Activated T-helper 2 cell treated with anti-CD3 and anti-CD28 coated beads, Interferon-gamma antibody, Interleukin-2, Interleukin-4, amounts not matched to agents 10 μg/mL and 5 μg/mL and 100 μg/mL, durations not matched to agents 14 hours and 24 hours and 36 hours (primary cell): Measurements from ENCODE around the gene TEX13C. TPM values are rescaled to one million over a fixed set of nuclear protein-coding genes. Genes with fewer than 3 reads are reported as not detected.
"Not testable (repeated sequence)": the region's sequence is repeated elsewhere in the genome, so short reads cannot be mapped to it uniquely, and the experiment has no call there.

ENCODE experiments used
- DNase-seq: peaks from one replicate; pipeline ENCODE4 v3.0.0; 2021; ENCODE audit warnings: low spot score
- H3K27ac Mint-ChIP-seq: one replicate; pipeline ENCODE4 v1.8.0; 2021; ENCODE audit warnings: mixed read lengths
- H3K27me3 Mint-ChIP-seq: one replicate; pipeline ENCODE4 v1.8.0; 2021; ENCODE audit warnings: low read depth, mixed read lengths
- H3K36me3 Mint-ChIP-seq: one replicate; pipeline ENCODE4 v1.8.0; 2021; ENCODE audit warnings: low read depth, mixed read lengths
- H3K4me1 Mint-ChIP-seq: one replicate; pipeline ENCODE4 v1.8.0; 2021; ENCODE audit warnings: low read depth, mixed read lengths
- H3K4me3 Mint-ChIP-seq: one replicate; pipeline ENCODE4 v1.8.0; 2021; ENCODE audit warnings: low read depth, mild to moderate bottlenecking, moderate library complexity, mixed read lengths
- H3K9me3 Mint-ChIP-seq: one replicate; pipeline ENCODE4 v1.8.0; 2021; ENCODE audit warnings: mixed read lengths
- intact Hi-C: fragments of 100-400 bp; cut with micrococcal nuclease; formaldehyde crosslinking; loops from one replicate; pipeline ENCODE4 v1.15.1; 2023
- total RNA-seq: library from RNA; stranded (reverse); gene quantifications from 2 replicates; pipeline ENCODE4 v1.2.3, GENCODE V29; 2022

TEX13C gene
- total RNA-seq = not detected in 2 replicates

DNA sequence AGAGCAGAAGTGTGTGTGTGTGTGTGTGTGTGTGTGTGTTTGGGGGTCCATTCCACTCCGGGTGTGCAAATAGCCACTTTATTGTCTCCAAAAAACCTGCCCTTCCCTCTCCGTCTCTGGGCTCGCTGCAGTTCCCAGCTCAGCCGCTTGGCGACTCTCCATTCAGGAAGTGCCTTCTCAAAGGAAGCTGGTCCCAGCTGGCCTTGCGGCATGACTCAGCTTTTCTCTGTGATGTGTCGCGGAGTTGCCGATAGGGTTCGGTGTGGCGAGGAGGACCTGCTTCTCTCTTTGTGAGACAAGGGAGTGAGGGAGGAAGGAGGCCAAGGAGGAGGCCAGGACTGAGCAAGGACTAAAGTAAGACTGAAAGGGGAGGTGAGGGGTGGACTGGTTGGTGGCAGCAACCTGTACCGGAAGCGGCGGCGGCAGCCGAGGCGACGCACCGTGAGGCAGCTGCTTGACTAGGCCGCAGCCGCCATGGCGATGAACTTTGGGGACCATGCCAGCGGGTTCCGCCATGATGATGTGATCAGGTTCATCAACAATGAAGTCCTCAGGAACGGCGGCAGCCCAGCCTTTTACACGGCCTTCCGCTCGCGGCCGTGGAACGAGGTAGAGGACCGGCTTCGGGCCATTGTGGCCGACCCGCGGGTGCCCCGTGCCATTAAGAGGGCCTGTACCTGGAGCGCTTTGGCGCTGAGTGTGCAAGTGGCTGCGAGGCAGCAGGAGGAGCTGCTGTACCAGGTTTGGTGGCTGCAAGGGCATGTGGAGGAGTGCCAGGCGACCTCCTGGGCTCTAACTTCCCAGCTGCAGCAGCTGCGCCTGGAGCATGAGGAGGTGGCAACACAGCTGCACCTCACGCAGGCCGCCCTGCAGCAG, at the start of gene TEX13C:
Gene TEX13C (plus strand): TSS at position 226 of the 876 bp plus-strand sequence. CDS start 249 bp downstream, at position 475.
- no peak within 1 kb of the TSS for H3K4me3 Mint-ChIP-seq
- intact Hi-C loops = no loop called here
- peaks cover 3% of the 10 kb centered on the region for H3K27me3 Mint-ChIP-seq
- no peaks in the 10 kb centered on the region for H3K36me3 Mint-ChIP-seq
- DNase-seq = no peak
- no peaks in the 10 kb centered on the region for H3K4me1 Mint-ChIP-seq
- H3K9me3 Mint-ChIP-seq = no peaks in the 10 kb centered on the region
- H3K27ac Mint-ChIP-seq = no peak within 1 kb of the TSS

DNA sequence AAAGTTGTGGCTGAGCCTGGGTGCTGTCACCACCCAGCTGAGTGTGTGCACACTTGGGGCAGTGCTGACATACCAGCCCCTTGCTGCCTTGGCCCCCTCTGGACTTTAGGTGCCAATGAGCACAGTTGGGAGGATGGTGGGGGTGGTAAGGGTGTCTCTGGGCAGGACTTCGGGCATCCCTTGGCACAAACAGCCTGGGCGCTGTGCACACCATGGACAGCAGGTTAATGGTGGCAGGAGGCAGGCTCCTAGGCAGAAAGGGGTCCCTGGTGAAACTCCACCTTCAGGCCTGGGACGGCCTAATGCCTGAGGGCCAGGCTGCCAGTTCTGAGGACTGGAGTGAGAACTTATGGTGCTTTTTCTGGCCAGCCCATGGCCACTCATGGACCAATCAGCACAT, 32.4 kb upstream of the TEX13C start:
- H3K9me3 Mint-ChIP-seq = no peaks in the 10 kb centered on the region
- no peaks in the 10 kb centered on the region for H3K36me3 Mint-ChIP-seq
- intact Hi-C loops = no loop called here
- no peak for DNase-seq
- H3K27ac Mint-ChIP-seq = no peak overlapping the region
- H3K4me3 Mint-ChIP-seq = no peak overlapping the region
- no peaks in the 10 kb centered on the region for H3K4me1 Mint-ChIP-seq
- H3K27me3 Mint-ChIP-seq = no peaks in the 10 kb centered on the region

DNA sequence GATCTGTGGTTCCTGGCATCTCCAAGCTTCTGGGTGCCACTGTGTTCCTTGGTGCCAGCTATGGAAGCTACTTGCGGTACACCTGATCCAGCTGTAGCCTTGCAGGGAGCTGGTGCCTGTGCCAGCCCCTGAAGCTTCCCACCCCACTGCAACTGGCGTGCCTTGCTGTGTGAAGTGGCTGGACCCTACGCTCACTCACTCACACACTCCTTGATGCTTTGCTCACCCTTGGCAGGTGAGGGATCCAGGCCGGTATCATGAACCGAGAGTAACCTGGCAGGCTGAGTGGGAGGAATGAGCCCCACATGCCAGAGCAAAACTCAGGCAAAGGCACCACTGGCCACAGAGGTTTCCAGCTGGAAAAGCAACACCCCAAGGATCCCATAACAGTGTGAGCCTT, 31.3 kb upstream of the TEX13C start:
- intact Hi-C loops = no loop called here
- H3K36me3 Mint-ChIP-seq = no peaks in the 10 kb centered on the region
- no peak overlapping the region for H3K4me3 Mint-ChIP-seq

DNA sequence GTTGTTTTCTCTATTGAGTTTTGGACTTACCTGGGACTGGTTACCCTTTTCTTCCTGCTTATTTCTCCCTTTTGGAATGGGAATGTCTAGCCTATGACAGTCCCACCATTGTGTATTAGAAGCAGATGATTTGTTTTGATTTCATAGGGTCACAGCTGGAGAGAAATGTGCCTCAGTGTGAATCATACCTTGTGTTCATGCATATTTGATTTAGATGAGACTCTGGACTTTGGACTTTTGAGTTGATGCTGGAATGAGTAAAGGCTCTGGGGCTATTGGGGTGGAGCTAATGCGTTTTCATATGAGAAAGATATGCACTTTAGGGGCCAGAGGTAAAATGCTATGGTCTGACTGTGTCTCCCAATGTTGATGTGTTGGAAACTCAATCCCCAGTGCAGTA, 30.5 kb upstream of the TEX13C start:
- Mint-ChIP-seq H3K4me3 (no peak overlapping the region), H3K9me3 (no peaks in the 10 kb centered on the region), H3K27ac (no peak overlapping the region), H3K27me3 (no peaks in the 10 kb centered on the region), H3K4me1 (peaks cover 10% of the 10 kb centered on the region), H3K36me3 (no peaks in the 10 kb centered on the region)
- intact Hi-C loops = no loop called here
- DNase-seq = no peak

More for the DNA sequence above, 31.3 kb upstream of the TEX13C start:
- no peak for DNase-seq
- Mint-ChIP-seq H3K4me1 (peaks cover 2% of the 10 kb centered on the region), H3K9me3 (no peaks in the 10 kb centered on the region), H3K27me3 (no peaks in the 10 kb centered on the region), H3K27ac (no peak overlapping the region)

DNA sequence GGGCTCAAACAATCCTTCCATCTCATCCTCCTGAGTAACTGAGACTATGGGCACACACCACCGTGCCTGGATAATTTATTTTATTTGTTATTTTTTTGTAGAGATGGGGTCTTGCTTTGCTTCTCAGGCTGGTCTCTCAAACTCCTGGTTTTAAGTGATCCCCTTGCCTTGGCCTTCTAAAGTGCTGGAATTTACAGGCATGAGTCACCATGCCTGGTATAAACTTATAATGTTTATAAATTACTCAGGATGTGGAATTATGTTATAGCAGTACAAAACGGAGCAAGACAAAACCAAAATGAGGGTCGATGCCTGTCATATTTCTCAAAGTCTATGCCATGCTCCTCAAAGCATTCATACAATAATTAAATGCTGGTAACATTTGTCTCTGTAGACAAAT, 29.8 kb upstream of the TEX13C start:
- Mint-ChIP-seq H3K4me1 (peaks cover 17% of the 10 kb centered on the region), H3K4me3 (no peak overlapping the region), H3K27me3 (no peaks in the 10 kb centered on the region), H3K27ac (no peak overlapping the region), H3K9me3 (no peaks in the 10 kb centered on the region), H3K36me3 (no peaks in the 10 kb centered on the region)
- intact Hi-C loops = loop anchor here (10.0 kb wide), 3 partner anchors 85 to 1075 kb away; partner anchors contain the start of gene SH2D1A
- no peak for DNase-seq

DNA sequence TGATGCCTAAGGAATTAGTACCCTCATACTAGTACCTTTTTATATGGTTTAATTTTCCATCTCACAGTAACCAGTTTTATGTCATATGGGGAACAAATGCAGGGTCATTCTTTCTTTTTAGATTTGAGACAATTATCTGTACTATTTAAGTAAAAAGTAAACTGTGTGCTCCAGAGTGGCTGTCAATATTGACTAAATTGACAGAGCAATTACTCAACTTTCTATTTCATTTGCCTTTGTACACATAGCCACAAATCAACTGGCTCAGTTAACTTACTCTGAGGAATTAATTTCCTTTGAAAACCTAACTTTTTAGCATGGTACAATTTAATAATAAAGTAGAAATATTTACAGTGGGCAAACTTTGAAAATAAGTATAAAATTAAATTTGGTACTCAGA, 28.5 kb upstream of the TEX13C start:
- no peaks in the 10 kb centered on the region for H3K9me3 Mint-ChIP-seq
- no peaks in the 10 kb centered on the region for H3K27me3 Mint-ChIP-seq
- no peak overlapping the region for H3K4me3 Mint-ChIP-seq
- H3K27ac Mint-ChIP-seq = no peak overlapping the region
- DNase-seq = no peak
- H3K4me1 Mint-ChIP-seq = peaks cover 21% of the 10 kb centered on the region
- no peaks in the 10 kb centered on the region for H3K36me3 Mint-ChIP-seq
- intact Hi-C loops = loop anchor here (10.0 kb wide), 3 partner anchors 86 to 1076 kb away; partner anchors contain the start of gene SH2D1A

DNA sequence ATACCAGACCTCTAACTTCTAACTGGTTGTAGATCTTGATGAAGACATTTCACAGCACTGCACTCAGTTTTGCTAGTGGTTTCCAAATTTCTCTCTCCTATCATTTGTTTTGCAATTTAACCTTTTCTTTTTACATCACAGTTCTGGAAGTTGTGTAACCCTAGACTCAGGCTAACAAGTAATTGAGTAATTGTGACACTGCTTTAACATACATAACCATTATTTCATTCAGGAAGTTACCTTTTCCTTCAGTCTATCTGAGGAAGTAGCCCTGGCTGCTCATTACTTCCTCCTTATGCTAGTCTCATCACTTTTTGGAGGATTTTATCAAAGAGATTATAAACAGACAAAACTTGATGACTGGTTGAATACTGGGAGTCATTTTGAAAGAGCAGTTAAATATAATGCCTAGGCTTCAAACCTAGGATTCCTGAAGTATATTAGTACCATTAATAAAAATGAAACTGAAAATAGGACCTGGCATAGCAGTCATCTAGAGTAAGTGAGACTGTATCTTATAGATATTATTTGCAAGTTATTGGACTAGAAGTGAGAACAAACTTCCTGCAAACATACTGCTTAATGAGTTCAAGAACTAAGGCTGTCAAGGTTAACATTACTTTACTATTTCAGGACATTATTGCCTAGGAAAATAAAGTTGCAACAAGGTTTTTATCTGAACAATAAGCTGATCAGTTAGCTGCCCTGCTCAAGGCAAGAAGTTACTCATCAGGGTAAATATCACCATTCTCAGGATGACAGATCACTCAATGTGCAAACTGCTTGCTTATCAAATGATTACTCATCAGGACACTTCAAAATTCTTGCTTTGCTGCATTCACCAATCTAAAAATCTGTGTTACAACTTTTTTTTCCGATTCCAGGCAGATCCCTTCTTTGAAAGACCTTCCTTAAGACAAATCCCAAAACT, 25.6 kb upstream of the TEX13C start:
- H3K9me3 Mint-ChIP-seq = no peaks in the 10 kb centered on the region
- DNase-seq = no peak
- peaks cover 21% of the 10 kb centered on the region for H3K4me1 Mint-ChIP-seq
- no peaks in the 10 kb centered on the region for H3K36me3 Mint-ChIP-seq
- no peaks in the 10 kb centered on the region for H3K27me3 Mint-ChIP-seq
- intact Hi-C loops = loop anchor here (1.0 to 10.0 kb wide), 4 partner anchors 14 to 1079 kb away; partner anchors contain the start of gene SH2D1A
- peak overlapping the region; percentile 81 for H3K27ac Mint-ChIP-seq
- no peak overlapping the region for H3K4me3 Mint-ChIP-seq

DNA sequence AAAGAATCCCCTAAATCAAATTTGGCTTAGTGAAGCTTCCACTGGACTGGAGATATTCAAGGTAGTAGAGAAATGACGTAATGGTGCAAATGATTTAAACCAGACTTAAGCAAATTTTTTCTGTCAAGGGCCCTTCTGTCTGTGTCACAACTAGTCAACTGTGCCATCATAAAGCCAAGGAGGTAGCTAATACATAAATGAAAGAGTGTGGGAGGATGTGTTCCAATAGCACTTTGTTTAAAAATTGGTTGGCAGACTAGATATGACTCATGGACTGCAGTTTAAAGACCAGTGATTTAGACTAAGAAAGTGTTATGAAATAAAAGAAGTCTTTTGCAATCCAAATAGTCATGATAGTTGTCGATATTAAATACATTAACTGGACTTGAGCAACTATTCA, 24.3 kb upstream of the TEX13C start:
- no peak for DNase-seq
- no peaks in the 10 kb centered on the region for H3K36me3 Mint-ChIP-seq
- H3K4me3 Mint-ChIP-seq = no peak overlapping the region
- H3K27ac Mint-ChIP-seq = peak overlapping the region; percentile 81
- no peaks in the 10 kb centered on the region for H3K27me3 Mint-ChIP-seq
- intact Hi-C loops = loop anchor here (1.0 to 10.0 kb wide), 4 partner anchors 91 to 1081 kb away; partner anchors contain the start of gene SH2D1A
- peaks cover 21% of the 10 kb centered on the region for H3K4me1 Mint-ChIP-seq
- H3K9me3 Mint-ChIP-seq = no peaks in the 10 kb centered on the region

DNA sequence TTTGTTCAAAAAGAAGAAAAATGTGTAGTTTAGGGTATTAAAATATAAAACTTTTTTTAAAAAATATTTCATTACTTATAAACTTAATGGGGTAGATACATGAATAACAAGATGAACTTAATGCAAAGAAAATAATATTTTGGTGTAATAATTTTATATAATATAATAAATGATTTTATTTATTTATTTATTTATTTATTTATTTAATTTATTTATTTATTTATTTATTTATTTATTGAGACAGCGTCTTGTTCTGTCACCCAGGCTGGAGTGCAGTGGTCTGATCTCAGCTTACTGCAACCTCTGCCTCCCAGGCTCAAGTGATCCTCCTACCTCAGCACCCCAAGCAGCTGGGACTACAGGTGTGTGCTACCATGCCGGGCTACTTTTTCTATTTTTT, 20.8 kb upstream of the TEX13C start:
- no peaks in the 10 kb centered on the region for H3K9me3 Mint-ChIP-seq
- no peaks in the 10 kb centered on the region for H3K27me3 Mint-ChIP-seq
- H3K36me3 Mint-ChIP-seq = no peaks in the 10 kb centered on the region
- no peak overlapping the region for H3K4me3 Mint-ChIP-seq
- no peak for DNase-seq
- no peak overlapping the region for H3K27ac Mint-ChIP-seq
- H3K4me1 Mint-ChIP-seq = peaks cover 14% of the 10 kb centered on the region
- intact Hi-C loops = loop anchor here (10.0 kb wide), 3 partner anchors 94 to 1084 kb away; partner anchors contain the start of gene SH2D1A

DNA sequence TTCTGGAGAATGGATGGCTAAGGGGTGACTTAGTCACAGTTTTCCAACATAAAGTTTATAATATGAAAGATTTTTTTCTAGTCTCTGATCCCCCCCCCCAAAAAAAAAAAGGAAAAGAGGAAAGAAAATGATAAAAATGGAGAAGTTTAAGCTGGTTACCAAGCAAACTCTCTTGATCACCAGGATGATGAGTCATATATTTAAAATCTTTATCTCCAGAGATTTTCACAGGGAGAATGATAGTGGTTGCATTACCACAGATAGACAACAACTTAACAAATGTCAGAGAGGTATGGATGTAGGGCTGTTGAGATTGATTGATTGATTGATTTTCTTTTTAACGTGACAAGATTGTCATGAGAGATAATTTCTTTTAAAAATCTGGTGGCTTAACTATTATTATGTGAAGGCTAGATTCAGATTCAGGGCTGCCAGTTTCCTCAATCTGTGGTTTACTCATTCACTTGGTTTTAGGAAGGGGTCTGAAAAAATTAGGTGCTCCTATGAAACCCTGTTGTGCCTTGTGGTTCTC, 13.3 kb upstream of the TEX13C start:
- no peak for DNase-seq
- no peaks in the 10 kb centered on the region for H3K36me3 Mint-ChIP-seq
- peaks cover 8% of the 10 kb centered on the region for H3K27me3 Mint-ChIP-seq
- intact Hi-C loops = no loop called here
- no peaks in the 10 kb centered on the region for H3K9me3 Mint-ChIP-seq
- H3K4me3 Mint-ChIP-seq = no peak overlapping the region
- peaks cover 9% of the 10 kb centered on the region for H3K4me1 Mint-ChIP-seq
- H3K27ac Mint-ChIP-seq = no peak overlapping the region

DNA sequence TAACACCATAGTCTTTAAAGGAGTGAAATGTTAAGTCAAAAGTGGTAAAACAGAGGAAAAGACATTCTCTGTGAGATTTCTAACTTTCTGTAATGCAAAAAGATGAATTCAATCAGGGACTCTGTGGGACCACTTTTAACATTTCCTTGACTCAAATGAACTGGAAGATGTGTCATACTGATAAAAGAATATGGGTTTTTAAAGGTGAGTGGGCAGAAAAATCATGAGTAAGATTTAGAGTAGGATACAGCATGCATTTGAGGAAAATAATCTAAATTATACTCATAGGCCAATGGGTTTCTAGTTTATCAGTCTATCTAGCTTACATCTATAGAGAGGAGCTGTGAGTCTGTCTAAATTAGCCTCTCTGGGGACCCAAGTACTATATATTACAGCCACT, 11.0 kb upstream of the TEX13C start:
- H3K27me3 Mint-ChIP-seq = peaks cover 8% of the 10 kb centered on the region
- no peak for DNase-seq
- H3K4me1 Mint-ChIP-seq = peaks cover 9% of the 10 kb centered on the region
- no peaks in the 10 kb centered on the region for H3K36me3 Mint-ChIP-seq
- intact Hi-C loops = loop anchor here (1.0 kb wide), 1 partner anchor 14 kb away; no protein-coding TSS in a partner anchor
- H3K27ac Mint-ChIP-seq = no peak overlapping the region
- H3K9me3 Mint-ChIP-seq = no peaks in the 10 kb centered on the region
- H3K4me3 Mint-ChIP-seq = no peak overlapping the region

DNA sequence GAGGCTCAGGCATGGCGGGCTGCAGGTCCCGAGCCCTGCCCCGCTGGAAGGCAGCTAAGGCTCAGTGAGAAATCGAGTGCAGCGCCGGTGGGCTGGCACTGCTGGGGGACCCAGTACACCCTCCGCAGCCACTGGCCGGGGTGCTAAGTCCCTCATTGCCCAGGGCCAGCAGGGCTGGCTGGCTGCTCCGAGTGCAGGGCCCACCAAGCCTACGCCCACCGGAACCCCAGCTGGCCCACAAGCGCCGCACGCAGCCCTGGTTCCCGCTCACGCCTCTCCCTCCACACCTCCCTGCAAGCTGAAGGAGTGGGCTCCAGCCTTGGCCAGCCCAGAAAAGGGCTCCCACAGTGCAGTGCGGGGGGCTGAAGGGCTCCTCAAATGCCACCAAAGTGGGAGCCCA, 505 bp upstream of the TEX13C start:
- intact Hi-C loops, H3K36me3 Mint-ChIP-seq, H3K4me1 Mint-ChIP-seq, H3K27me3 Mint-ChIP-seq, H3K27ac Mint-ChIP-seq, H3K4me3 Mint-ChIP-seq, H3K9me3 Mint-ChIP-seq, DNase-seq: not testable (repeated sequence)
